Measurements from ENCODE around the gene HPCAL1. TPM values are rescaled to one million over a fixed set of nuclear protein-coding genes. Genes with fewer than 3 reads are reported as not detected.

Gene HPCAL1
- total and polyA plus RNA-seq, 2 experiments from 2014 or later, result 58.9 to 65.4 TPM

DNA sequence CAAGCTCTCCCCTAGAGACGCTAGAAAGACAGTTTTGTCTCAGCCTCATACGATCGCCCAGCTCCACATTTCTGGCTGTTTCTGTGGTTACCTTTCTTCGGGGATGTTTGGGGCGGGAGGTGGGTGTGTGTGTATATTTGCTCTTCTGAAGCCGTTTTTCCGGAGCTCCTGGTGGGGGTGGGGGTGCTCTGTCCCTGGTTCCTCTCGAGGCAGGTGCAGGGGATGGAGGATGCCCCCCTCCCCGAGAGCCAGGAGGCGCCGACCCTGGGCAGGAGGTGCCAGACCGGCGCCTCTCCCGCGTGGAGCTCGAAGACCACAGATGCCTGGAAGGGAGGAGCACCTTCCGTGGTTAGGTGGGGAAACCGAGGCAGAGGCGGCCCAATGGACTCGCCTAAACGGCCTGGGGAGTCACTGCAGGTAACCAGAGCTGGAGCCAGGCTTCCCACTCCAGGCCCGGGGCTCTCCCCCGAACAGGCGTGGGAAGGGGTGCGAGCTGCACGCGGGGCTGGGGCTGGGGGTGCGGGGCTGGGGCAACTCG is 694 bp upstream of the HPCAL1 start:
- in situ Hi-C loops (cut with MboI), result no loop called here
- H3K36me3 ChIP-seq (ENCODE audit: low read depth), result no peaks in the 10 kb centered on the region
- no peaks in the 10 kb centered on the region for H4K20me1 ChIP-seq (ENCODE audit: insufficient read depth)
- no peak overlapping the region for H3K27ac ChIP-seq
- no peak overlapping the region for H3K4me2 ChIP-seq (ENCODE audit: unreplicated experiment)
- H3K4me1 ChIP-seq (ENCODE audit: insufficient read depth), result peaks cover 27% of the 10 kb centered on the region
- peak overlapping the region; percentile 74 for H3K9ac ChIP-seq
- no peaks in the 10 kb centered on the region for H3K9me3 ChIP-seq (ENCODE audit: low read depth)
- no peak for DNase-seq
- peak overlapping the region; percentile 80 for H2AFZ ChIP-seq
- peak overlapping the region; percentile 90 for H3K4me3 ChIP-seq
- no peaks in the 10 kb centered on the region for H3K27me3 ChIP-seq (replicated peaks; ENCODE audit: insufficient read depth)
- no peak for TF ChIP-seq EZH2 (IDR thresholded peaks at IDR 0.05; ENCODE audit: insufficient read depth, poor library complexity, severe bottlenecking)
- 29 to 49% methylated on average over 17 to 22 of the region's 29 CpGs for WGBS, 2 experiments (ENCODE audit: low coverage in 1 of 2, low lambda C conversion rate in 2 of 2, missing lambda C conversion rate in 2 of 2)
- no peaks in the 10 kb centered on the region for H3K9me2 ChIP-seq (ENCODE audit: insufficient read depth)
- H3K79me2 ChIP-seq (ENCODE audit: insufficient read depth), result peaks cover 37% of the 10 kb centered on the region
- peaks cover 32% of the 10 kb centered on the region for H3F3A ChIP-seq (ENCODE audit: insufficient read depth)

- H3K9me3 ChIP-seq (ENCODE audit: low read depth), result no peaks in the 10 kb centered on the region
- peak overlapping the region; percentile 80 for H2AFZ ChIP-seq
- peak overlapping the region; percentile 90 for H3K4me3 ChIP-seq
- no peaks in the 10 kb centered on the region for H3K9me2 ChIP-seq (ENCODE audit: insufficient read depth)
- H3F3A ChIP-seq (ENCODE audit: insufficient read depth), result peaks cover 25% of the 10 kb centered on the region
- no peaks in the 10 kb centered on the region for H4K20me1 ChIP-seq (ENCODE audit: insufficient read depth)
- peak overlapping the region; percentile 86 for H3K4me2 ChIP-seq (ENCODE audit: unreplicated experiment)
- in situ Hi-C loops (cut with MboI), result no loop called here
- no peaks in the 10 kb centered on the region for H3K27me3 ChIP-seq (replicated peaks; ENCODE audit: insufficient read depth)
- WGBS, 2 experiments (ENCODE audit: low coverage in 1 of 2, low lambda C conversion rate in 2 of 2, missing lambda C conversion rate in 2 of 2), result 1 to 2% methylated on average over 34 to 41 of the region's 48 CpGs
- peak; percentile 59 for DNase-seq
- TF ChIP-seq EZH2 (IDR thresholded peaks at IDR 0.05; ENCODE audit: insufficient read depth, poor library complexity, severe bottlenecking) (no peak), EZH2phosphoT487 (IDR thresholded peaks at IDR 0.05; ENCODE audit: insufficient read depth, low read depth) (no peak)
- no peak overlapping the region for H3K27ac ChIP-seq
- H3K36me3 ChIP-seq (ENCODE audit: low read depth), result no peaks in the 10 kb centered on the region
- H3K9ac ChIP-seq, result peak overlapping the region; percentile 74
- H3K79me2 ChIP-seq (ENCODE audit: insufficient read depth), result peaks cover 49% of the 10 kb centered on the region
- H3K4me1 ChIP-seq (ENCODE audit: insufficient read depth), result peaks cover 22% of the 10 kb centered on the region
Measured at GRCh38 chr2:10303181-10303693, 533 bp downstream of the HPCAL1 start.

GRCh38 chr2:10303694-10304378 is 1.1 kb downstream of the HPCAL1 start:
- Histone ChIP-seq H4K20me1 (ENCODE audit: insufficient read depth) (no peaks in the 10 kb centered on the region), H3K9me3 (ENCODE audit: low read depth) (no peaks in the 10 kb centered on the region), H3K4me1 (ENCODE audit: insufficient read depth) (peaks cover 17% of the 10 kb centered on the region), H3K4me3 (peak overlapping the region; percentile 90), H3K27me3 (replicated peaks; ENCODE audit: insufficient read depth) (no peaks in the 10 kb centered on the region), H3K79me2 (ENCODE audit: insufficient read depth) (peaks cover 55% of the 10 kb centered on the region), H3K9ac (peak overlapping the region; percentile 74), H3K4me2 (ENCODE audit: unreplicated experiment) (peak overlapping the region; percentile 86), H2AFZ (peak overlapping the region; percentile 80), H3K27ac (no peak overlapping the region), H3K9me2 (ENCODE audit: insufficient read depth) (no peaks in the 10 kb centered on the region), H3F3A (ENCODE audit: insufficient read depth) (peaks cover 19% of the 10 kb centered on the region), H3K36me3 (ENCODE audit: low read depth) (no peaks in the 10 kb centered on the region)
- in situ Hi-C loops (cut with MboI), result no loop called here
- TF ChIP-seq EZH2phosphoT487 (IDR thresholded peaks at IDR 0.05; ENCODE audit: insufficient read depth, low read depth), result no peak
- TF ChIP-seq EZH2 (IDR thresholded peaks at IDR 0.05; ENCODE audit: insufficient read depth, poor library complexity, severe bottlenecking), result no peak
- peak; percentile 78 for DNase-seq
- 2 to 3% methylated on average over 46 to 52 of the region's 53 CpGs for WGBS, 2 experiments (ENCODE audit: low coverage in 1 of 2, low lambda C conversion rate in 2 of 2, missing lambda C conversion rate in 2 of 2)

GRCh38 chr2:10304458-10305253 is 2.0 kb downstream of the HPCAL1 start:
- in situ Hi-C loops (cut with MboI), result no loop called here
- 77 to 79% methylated on average over 28 of the region's 28 CpGs for WGBS, 2 experiments (ENCODE audit: low coverage in 1 of 2, low lambda C conversion rate in 2 of 2, missing lambda C conversion rate in 2 of 2)
- H3K27ac ChIP-seq, result peak overlapping the region; percentile 7; the same call in 1 of the 2 replicates
- no peaks in the 10 kb centered on the region for H3K27me3 ChIP-seq (replicated peaks; ENCODE audit: insufficient read depth)
- peak overlapping the region; percentile 90 for H3K4me3 ChIP-seq
- no peaks in the 10 kb centered on the region for H3K36me3 ChIP-seq (ENCODE audit: low read depth)
- no peak for DNase-seq
- TF ChIP-seq EZH2 (IDR thresholded peaks at IDR 0.05; ENCODE audit: insufficient read depth, poor library complexity, severe bottlenecking) (no peak), EZH2phosphoT487 (IDR thresholded peaks at IDR 0.05; ENCODE audit: insufficient read depth, low read depth) (no peak)
- peaks cover 63% of the 10 kb centered on the region for H3K79me2 ChIP-seq (ENCODE audit: insufficient read depth)
- H3K9ac ChIP-seq, result peak overlapping the region; percentile 74
- peaks cover 17% of the 10 kb centered on the region for H3K4me1 ChIP-seq (ENCODE audit: insufficient read depth)
- H4K20me1 ChIP-seq (ENCODE audit: insufficient read depth), result no peaks in the 10 kb centered on the region
- no peaks in the 10 kb centered on the region for H3K9me3 ChIP-seq (ENCODE audit: low read depth)
- H3F3A ChIP-seq (ENCODE audit: insufficient read depth), result peaks cover 12% of the 10 kb centered on the region; the same call in 1 of the 2 replicates
- peak overlapping the region; percentile 86 for H3K4me2 ChIP-seq (ENCODE audit: unreplicated experiment)
- H2AFZ ChIP-seq, result peak overlapping the region; percentile 80
- H3K9me2 ChIP-seq (ENCODE audit: insufficient read depth), result no peaks in the 10 kb centered on the region
